Measurements from ENCODE around the gene PUS7L.
A peak's percentile ranks its signal among the peaks of the same experiment; 100 is the strongest.
"Not testable (repeated sequence)": the region's sequence is repeated elsewhere in the genome, so short reads cannot be mapped to it uniquely, and the experiment has no call there.

PUS7L gene, protein sequence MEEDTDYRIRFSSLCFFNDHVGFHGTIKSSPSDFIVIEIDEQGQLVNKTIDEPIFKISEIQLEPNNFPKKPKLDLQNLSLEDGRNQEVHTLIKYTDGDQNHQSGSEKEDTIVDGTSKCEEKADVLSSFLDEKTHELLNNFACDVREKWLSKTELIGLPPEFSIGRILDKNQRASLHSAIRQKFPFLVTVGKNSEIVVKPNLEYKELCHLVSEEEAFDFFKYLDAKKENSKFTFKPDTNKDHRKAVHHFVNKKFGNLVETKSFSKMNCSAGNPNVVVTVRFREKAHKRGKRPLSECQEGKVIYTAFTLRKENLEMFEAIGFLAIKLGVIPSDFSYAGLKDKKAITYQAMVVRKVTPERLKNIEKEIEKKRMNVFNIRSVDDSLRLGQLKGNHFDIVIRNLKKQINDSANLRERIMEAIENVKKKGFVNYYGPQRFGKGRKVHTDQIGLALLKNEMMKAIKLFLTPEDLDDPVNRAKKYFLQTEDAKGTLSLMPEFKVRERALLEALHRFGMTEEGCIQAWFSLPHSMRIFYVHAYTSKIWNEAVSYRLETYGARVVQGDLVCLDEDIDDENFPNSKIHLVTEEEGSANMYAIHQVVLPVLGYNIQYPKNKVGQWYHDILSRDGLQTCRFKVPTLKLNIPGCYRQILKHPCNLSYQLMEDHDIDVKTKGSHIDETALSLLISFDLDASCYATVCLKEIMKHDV
- 38.4 to 63.0 reads per million in 2 donors for total RNA-seq

DNA sequence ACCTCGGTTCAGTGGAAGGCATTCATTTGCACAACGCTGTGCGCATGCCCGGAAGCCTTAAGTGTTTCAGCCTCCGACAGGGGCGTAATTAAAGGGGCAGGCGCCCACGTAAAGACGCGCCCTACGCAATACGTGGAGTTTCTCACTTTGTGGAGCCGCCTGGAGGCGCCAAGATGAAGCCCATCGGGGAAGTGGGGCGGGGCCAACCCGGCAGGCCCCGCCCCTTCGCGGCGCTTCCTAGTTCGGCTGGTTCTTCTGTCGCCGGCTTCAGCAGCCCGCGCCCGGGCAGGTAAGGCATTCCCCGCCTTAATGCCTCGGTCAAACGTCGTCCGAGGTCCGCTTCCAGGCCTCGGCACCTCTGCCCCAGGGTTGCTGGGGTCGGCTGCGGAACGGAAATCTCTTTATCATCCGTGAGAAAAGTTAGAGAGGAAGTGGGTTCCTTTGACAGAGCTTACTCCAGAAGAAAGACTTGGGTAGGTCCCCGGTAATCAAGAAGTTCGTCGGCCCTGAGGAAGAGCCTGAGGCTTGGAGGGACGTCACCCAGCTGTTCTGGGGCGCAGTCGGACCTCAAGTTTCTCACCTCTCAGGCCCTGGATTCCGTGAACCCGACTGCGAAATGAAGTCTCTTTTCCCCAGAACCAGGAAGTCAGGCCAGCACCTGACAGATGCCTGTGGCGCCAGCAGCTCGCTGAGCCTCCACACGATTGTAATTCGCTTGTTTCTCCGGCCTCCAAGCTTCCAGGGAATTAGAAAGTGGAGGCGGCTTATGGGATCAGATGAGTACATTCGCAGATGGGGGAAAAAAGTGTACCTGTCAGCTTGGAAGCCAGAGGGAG, at the start of gene PUS7L, which contains the start of gene IRAK4:
PUS7L (minus strand) TSS at position 63 of the 836 bp plus-strand sequence. CDS start 3,545 bp downstream, outside the sequence.
IRAK4 (plus strand) TSS at position 224 of the 836 bp plus-strand sequence. CDS start 9,161 bp downstream, outside the sequence.
- peak; percentile 90 for DNase-seq

DNA sequence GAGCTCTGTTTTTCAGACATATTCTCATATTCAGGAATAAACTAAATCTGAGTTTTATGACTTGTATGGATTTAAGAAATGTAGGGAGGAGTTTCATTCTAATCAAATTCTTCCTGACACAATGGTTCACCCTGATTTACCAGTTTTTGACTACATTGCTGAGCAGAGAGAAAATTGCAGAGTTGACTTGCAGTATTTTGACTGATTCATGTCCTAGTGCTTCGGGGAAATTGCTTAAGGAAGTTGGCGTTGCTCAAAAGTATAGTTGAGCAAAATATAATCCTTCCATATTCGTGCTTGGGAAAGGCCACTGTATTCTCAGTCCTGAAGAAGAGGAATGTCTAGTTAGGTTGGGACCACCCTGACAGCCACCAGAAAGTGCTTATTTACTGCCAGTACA, 48.8 kb upstream of the PUS7L start:
- DNase-seq = no peak

DNA sequence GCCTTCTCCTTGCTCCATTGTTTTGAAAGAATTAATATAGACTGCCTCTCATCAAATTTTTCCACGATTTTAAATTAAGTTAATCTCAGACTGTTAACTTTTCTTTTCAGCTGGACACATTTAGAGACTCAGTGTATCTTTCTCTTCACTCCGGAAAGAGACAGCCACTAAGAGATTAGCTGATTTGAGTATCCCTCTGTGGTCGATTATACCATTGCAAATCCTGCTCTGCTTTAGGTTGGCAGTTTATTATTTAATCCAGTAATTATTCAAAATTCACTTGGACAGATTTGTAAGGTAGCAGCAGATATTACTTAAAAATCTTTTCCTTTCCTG, 48.1 kb upstream of the PUS7L start:
- no peak for DNase-seq

DNA sequence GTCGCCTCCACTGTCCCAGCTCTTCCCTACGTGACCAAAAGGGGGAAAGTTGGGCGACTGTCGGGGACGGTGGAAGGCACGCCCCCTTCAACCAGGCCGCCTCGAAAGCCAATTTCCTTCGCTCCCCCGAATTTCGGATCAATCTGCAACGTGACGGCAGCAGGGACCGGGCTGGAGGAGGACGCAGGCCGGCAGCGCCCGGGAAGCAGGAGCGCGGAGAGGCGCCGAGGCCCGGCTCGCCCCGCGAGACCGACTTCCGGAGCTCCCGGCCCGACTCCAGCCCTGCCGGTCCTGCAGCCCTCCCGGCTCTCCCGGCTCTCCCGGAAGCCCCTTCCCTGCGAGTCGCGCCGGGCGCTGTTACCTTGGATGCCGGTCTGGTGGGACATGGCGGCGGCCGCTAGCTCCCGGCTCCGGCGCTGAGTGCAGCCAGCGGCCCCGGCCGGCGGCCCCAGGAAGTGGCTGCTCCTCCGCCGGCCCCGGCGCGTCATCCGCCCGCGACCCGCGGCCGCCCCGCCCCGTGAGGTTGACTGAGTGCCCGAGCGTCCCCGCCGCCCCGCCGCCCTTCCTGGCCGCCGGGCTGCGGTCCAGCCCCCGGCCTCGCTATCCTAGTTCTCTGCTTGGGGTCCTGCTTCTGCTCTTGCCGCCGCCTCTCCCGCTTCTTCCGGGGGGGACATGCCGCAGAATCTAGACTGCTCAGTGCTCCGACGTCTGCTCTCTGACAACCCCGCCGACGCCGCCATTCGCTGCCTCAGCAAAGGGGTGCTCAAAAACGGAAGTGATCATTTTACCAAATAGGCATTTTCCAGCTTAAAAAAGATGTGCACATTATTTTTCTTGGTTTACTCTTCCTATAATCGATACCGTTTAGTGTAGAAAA, 47.5 kb upstream of the PUS7L start, which contains the start of gene TWF1:
TWF1 (minus strand) TSS at position 458 of the 877 bp plus-strand sequence; CDS start at position 386, 72 bp downstream.
- peak; percentile 78 for DNase-seq

DNA sequence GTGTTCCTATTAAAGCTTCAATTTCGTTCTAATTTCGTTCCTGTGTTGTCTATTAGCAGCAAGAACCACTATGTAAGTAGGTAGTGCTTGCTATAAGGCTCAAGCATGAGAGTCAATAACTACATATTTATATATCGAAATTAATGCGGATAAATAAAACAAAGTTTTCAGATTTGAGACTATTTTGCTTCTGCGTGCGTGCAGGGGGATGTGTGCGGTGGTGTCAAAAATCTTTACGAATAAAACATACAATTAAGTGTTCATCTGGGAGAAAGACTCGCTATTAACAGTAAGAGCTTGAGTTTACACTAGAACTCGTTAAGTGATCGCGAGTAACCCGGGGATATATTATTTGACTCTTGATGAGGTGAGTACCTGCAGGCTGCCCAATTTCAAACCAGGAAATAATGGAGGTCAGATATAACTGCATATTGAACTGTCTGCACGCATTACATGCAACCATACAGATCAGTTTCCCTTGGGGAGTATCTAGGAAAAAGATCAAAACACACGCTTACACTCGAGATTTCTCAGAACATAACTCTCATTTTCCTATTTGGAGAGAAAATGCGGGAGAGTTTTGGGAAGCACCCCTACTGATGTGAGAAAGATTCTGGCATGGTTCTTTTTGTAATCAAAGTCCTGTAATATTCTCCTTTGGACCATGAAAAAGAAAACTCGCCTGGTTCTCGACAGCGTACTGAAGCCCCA, 46.7 kb upstream of the PUS7L start:
- no peak for DNase-seq

DNA sequence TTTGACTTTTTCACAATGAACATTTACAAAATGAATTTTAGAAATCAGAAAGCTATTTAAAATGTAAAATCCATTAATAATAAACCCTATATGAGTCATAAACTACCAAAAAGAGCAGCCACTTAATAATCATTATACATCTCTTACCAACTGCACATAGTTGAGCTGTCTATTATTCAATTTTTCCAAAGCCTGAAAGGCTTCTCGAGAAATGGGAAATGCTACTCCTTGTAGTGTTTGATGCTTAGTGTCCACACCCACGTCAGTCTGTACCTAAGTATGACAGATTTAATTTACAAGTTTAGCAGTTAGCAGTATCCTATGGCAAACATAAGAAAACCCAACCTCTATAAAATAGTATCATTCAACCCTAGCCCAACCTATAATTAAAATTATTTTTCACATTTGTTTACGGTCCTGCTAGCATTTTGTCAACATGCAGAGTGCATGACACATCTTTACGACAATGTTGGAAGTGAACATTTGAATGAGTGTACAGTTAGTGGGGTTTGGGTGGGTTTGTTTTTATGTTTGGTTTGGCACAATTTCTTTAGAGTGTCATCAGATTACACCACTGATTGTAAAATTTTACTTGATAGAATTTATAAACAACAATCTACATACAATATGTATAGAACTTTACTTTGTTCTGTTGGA, 39.1 kb upstream of the PUS7L start:
- DNase-seq = no peak

DNA sequence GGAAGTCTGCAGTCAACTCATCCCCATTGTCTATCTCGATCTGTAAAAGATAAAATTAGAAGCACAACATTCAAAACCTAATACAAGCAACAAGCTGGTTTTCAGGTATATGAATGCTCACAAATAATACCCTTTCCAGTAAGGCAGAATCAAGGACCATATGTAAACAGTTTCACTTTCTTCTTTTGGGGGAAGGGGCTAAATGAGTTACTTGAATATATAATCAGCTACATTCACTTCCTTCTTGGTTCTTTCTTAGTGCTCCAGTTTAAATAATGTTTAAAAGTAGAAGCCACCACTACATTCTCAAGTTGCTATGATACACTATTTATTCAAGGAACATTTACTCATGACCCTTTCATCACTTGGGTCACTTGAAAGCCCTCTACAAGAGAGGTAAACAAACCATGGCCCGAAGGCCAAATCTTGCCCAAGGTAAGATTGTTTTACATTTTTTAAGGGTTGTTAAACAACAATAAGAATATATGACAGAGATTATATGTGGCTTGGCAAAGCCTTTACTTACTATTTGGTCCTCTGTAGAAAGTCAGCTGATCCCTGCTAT, 37.2 kb upstream of the PUS7L start:
- no peak for DNase-seq

DNA sequence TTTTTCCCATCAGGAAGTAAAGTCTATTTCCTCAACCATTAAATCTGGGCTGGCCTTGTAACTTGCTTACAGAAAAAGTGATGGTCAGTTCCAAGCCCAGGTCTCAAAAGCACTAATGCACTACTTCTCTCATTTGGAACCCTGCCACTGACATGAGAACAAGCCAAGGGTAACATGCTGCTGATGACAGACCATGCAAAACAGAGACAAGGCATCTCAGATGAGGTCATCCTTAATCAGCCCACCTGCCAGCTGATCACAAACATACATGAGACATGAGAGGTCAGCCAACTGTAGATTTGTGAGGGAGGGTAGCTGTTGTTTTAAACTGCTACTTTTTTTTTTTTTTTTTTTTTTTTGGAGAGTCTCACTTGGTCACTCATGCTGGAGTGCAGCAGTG, 31.4 kb upstream of the PUS7L start:
- DNase-seq = no peak

DNA sequence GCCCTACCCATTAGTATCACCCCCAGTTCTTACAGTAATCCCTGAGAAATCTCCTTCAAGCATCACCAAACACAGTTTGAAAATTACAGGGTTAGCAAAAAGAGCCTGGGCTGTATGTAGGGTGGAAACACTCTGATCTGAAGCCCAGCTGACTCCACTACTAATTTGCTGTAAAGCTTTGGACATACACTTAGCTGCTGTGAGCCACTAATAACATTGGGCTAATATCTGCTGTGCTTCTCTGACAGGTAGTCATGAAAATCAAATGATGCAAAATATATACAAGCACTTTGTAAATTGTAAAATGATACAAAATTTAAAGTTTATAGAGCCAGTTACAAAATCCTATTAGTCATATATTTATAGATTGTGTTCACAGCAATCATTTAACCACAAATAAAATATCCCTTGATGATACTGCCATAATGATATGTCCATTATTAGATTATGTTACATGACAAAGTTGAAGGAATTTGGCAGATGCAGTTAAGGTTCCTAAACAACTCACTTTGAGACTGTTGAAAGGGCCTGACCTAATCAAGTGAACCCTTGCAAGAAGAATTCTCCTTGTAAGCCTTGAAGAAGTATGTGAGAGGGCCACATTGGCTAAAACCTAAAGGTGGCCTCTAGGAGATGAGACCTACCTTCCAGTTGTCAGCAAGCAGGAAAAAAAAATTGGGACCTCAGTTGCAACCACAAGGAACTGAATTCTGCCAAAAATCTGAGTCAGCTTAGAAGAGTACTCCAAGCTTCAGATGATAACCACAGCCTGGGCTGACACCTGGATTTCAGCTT, 28.5 kb upstream of the PUS7L start:
- DNase-seq = no peak

DNA sequence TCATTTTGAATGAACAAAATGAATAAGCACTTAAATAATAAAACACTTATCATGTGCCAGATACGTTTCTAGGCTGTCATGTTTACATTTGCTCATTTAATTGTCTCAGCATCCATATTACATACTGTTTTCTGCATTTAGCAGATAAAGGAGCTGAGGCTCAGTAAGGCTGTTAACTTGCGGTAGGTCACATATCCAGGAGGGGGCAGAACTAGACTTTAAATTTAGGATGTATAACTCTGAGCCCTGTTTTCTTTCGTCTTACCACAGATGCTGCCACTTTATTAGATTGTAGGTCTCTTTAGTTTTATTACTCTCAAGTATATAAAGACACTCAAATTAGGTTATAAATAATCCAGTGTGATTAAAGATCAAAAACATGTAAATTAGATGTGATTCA, 17.9 kb upstream of the PUS7L start:
- DNase-seq = no peak

DNA sequence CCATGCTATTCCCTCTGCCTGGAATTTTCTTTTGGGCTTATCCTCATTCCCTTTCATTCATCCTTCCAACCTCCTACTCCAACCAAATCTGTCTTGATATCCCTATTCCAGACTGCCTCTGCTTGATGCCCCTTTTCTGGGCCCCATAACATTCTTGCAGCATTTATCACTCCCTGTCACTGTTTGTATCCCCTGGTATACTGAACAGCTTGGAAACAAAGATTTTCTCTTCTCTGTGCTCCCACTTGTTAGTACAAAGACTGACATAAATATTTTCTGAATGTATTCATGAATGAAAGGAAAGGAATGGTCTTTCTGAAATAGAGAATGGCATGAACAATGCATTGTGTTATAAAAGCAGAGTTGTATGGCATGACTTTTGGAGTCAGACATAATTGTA, 7.7 kb upstream of the PUS7L start:
- no peak for DNase-seq

DNA sequence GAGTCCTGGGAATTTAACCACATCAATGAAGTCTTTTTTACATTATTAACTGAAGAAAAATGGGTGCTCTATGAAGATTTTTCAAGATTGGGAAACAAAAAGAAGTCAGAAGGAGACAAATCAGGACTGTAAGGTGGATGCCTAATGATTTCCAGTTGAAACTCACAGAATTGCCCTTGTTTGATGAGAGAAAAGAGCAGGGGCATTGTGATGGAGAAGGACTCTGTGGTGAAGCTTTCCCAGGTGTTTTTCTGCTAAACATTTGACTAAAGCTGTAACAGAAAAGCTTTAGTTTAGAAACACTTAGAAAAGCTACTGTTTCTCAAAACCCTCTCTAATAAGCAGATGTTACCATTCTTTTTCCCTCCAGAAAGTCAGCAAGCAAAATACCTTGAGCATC, 5.9 kb upstream of the PUS7L start:
- no peak for DNase-seq

DNA sequence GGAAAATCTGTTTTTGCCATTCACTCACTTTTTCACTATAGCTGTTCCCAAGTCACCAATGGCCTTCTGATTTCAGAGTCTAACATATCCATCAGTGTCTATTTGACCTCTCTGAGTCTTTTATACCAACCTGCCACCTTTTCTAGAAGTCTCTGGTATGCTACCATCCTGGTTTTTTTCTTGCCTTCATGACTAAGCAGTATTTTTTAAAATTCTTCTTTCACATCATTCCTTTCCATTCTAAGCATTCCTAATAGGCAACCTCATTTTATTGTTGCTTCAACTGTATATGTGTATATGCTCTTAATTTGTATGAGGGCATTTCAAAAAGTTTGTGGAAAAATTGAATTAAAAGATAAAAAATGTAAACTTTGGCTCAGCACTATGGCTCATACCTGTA, 5.2 kb upstream of the PUS7L start:
- no peak for DNase-seq

DNA sequence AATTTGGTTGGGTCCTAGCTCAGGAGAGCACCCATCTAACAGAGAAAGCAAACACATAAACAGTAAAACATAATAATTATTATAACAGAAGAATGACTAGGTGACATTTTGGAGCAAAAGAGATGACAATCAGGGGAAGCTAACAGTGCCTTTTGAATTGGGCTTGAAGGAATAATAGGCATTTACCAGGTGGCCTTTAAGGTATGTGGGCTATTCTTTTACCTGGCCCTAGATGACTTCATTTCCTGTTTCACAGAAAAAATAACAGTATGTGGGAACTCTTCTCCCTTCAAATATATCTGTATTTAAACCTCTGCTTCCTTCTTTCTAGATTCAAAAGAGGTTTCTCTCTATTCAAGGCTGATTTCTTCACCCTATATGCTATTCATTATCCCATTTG, 4.0 kb upstream of the PUS7L start:
- DNase-seq = no peak

DNA sequence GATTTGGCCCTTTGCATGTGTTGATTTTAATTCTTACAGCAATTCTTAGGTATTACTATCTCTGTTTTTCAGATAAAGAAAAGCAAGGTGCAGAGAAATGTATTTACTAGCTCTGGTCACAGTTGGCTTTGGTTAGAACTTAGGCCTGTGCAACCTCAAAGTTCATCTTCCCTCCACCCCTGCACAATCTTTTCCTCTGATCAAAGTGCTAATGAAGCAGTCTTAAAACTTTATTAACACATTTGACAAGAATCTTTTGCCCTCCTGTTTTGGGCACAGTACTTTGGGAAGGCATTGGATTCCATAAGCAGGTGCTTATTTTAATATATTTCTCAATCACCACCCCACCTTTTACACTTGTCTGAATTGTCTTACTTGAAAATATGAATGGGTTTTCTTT, 2.9 kb upstream of the PUS7L start:
- DNase-seq = no peak

DNA sequence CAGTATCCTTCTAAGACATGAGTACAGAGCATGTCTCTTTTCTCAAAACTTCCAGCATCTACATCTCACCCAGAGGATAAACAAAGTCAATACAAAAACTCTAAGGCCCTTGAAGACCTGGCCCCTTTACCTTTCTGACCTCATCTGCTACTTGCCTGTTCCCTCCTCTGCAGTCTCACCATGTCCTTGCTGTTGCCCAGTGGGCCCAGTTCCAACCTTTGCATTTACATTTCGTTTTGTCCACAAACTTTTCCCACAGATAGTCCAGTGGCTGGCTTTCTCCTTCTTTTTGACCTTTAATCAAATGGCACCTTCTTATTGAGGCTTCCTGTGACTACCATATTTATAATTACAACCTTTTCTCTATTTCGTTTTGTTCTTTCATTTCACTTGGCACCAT, 1.8 kb upstream of the PUS7L start:
- DNase-seq = no peak

DNA sequence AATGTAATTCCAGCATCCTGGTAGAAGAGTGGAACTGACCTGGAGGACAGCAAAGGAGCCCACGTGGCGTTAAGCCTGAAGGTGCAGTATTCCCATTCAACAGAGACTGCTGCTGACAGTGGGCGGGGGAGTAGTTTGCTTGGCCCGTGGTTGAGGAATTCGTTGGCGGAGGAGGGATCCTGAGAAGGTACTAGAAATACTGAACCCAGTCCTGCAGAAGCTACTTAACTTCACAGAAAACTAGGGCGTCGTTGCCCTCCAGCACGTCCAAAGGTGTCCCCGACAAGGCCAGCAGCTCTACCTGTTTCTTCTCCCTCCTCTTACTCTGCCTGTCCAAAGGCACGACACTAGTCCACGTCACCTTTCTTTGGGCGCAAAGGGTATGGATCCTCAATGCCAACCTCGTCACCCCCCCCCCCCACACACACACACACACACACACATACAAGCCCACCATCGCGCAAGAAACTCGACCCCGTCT, 303 bp downstream of the PUS7L start:
- DNase-seq = no peak

DNA sequence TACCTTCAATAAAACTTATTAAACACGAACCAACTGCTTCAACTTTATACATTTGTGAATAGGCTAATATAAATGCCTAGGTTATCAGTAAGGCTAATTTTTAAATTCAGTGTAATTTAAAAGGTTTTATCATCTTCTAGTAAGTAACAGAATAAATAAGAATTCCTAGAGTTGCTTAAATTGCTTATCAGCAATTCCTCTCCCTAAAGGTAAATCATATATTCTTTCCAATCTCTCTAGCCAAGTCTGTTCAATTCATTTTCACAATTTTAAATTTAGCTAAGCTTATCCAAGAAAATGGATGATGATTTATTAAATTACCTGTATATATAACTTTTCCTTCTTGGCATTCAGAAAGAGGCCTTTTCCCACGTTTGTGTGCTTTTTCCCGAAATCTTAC, 4.6 kb downstream of the PUS7L start:
- DNase-seq = no peak

DNA sequence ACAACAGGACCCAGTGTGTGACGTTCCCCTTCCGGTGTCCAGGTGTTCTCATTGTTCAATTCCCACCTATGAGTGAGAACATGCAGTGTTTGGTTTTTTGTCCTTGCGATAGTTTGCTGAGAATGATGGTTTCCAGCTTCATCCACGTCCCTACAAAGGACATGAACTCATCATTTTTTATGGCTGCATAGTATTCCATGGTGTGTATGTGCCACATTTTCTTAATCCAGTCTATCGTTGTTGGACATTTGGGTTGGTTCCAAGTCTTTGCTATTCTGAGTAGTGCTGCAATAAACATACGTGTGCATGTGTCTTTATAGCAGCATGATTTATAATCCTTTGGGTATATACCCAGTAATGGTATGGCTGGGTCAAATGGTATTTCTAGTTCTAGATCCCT, 7.2 kb downstream of the PUS7L start:
- not testable (repeated sequence) for DNase-seq

DNA sequence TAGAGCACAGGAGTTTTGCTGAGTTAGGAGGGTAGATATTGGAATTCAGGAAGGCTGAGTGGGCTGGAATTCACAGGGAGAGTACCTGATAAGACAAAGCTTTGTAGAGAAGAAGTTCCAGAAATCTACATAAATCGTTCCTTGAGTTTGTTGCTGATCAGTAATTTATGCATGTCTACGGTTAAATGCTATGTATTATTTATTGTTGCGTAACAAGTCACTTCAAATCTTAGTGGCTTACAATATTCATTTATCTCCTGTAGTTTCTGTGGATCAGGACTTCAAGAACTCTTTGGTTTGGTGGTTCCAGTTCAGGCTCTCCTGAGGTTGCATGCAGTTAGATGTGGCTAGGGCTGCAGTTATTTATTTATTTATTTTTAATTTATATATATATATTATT, 7.8 kb downstream of the PUS7L start:
- no peak for DNase-seq
